GM19468 (cell line): Measurements from ENCODE around the gene ORC2.

Experiments
- ATAC-seq: cut with Tn5 transposase; IDR thresholded peaks from one replicate; pipeline ENCODE4 v1.9.1; 2021; ENCODE audit warnings: mild to moderate bottlenecking, moderate library complexity, moderate number of reproducible peaks; ENCODE audit not compliant: unreplicated experiment; ENCODE audit errors: extremely low read depth

The ORC2 gene

DNA sequence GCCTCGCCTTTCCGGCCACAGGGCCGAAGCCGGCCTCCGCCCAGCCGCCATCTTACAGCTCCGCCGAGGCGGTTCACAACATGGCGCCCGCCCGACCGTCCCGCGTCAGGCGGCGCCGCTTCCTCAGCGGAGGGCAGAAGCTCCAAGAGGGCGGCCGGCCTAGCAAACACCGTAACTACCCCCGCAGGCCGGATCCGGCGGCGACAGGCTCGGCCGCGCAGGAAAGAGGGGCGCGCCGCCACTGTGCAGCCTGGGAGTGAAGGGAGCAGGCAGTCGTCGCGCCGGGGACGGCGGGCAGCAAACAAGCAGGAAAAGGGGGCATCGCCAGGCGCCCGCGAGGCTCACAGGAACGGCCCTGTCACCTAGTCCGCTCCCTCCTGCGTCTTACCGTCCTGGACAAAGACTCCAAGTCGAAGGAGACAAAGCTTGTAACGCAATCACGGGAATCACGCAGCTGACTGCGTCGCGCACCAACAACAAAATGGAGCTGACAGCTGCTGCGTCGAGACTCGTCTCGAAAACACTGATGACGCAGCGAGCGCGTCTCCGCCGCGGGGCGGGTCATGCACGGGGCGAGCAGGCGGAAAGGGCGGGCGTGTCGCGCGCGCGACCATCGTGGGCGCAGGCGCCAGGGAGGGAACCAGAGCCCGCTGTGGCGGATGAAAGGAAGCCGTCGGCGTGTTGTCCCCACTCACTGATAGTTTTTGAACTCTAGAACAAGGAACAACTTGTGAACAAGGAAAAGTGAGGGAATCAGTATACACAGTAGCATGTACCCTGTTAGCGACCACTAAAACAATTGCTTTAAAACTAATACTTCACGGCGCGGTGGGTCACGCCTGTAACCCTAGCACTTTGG lies 99.1 kb downstream of the ORC2 start, which contains the start of gene CLK1:
Gene CLK1 (minus strand): TSS at position 483 of the 859 bp plus-strand sequence. CDS start 2,796 bp downstream, outside the sequence.
- peak; percentile 91 for ATAC-seq

DNA sequence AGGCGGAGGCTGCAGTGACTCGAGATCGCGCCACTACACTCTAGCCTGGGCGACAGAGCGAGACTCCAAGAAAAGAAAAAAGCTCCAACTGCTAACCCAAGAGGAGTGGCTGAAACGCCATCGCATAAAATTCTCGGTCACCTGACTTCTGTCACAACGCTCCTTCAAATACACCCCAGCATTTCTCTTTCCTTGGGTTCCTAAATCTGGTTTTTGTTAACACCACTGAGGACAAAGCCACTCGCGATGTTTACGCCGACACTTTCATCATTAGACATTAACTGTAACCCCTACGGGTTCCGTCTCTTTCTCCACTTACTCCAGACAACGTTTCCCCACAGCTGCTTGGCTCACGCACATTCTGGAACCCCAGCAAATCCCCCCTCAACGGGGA lies 99.7 kb downstream of the ORC2 start:
- ATAC-seq: no peak

DNA sequence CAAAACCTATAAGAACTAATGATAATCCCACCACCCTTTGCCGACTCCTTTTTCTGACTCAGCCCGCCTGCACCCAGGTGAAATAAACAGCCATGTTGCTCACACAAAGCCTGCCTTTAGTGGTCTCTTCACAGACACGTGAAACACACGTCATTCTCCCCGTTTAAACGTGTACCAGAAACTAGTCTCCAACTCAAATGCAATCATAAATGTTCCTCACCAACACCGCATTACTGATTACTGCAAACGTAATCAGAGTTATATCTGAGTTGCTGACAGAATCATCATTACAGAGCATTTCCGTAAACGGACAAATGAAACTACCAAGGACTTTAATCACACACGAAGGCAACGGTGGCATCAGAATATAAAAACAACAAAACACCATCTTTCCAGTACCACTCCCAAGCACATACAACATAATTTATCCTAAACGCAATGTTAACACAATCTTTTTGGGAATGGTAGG lies 100.9 kb downstream of the ORC2 start:
- no peak for ATAC-seq

DNA sequence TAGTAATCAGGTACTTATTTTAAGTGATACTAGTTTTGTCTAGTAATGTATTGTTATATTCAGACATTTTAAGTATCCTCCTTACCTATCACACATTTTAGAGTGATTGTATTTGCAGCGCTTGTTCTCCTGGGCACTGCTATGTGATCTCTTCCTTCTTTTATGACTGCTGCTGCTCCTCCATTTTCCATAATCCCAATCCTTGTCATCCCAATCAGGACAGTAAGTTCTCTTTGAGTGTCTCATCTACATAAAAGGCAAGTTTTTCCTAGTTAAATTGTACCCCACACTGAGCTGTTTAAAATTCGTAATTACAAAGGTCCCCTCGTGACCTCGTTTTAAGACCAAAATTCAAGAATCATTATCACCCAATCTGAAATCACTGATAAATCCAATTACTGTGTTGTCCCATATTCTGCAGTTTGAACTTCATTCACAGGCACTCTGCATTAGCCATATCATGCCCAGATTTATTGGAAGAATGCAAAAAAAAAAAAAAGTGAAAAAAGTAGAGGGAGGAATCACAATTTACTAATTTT lies 101.8 kb downstream of the ORC2 start:
- ATAC-seq: no peak

DNA sequence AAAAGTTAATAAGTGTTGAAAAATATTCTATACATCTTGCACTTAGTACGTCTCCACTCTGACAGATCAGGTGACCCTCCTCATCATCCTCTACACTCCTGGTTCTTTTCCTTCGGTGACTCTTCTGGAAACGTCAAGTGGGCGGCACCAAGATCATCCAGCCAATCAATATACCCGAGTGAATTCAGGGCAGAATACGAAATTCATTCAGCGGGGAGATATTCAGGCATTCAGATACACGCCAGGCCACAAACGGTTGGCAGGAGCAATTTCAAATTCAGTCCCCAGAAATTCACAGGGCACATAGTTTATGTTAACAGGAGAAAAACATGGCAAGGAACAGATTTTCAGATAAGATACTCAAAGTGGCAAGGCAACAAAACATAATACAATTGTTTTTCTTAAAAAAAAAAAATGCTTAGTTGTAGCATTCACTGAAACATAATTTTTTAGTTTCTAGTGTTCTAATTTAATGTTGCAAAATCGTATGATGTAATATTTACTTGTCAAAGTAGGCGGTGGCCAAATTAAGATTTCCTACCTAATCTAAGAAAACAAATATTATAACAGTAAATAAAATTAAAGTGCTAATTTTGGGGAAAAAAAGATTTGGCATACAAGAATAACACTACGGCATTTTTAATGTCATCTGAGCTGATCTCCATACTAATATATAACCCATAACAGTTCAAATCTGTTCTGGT lies 103.2 kb downstream of the ORC2 start:
- no peak for ATAC-seq
